PC-3 (cell line): ENCODE results near the gene TSC22D4. TPM values are rescaled to one million over a fixed set of nuclear protein-coding genes. Genes with fewer than 3 reads are reported as not detected.

Experiments
- ATAC-seq: fragments of 200-7000 bp; cut with Tn5 transposase; 2 replicates; pipeline ENCODE4 v1.9.1; 2020; ENCODE audit warnings: mild to moderate bottlenecking, moderate library complexity
- BruUV-seq: library from RNA; stranded (reverse); fragments of 400-500 nt; replicated peaks from 2 replicates; lab custom pipeline; 2021; lab: Mats Ljungman, UMichigan
- CTCF ChIA-PET: fragments of 300-600 bp; sonication (Branson Sonifier 250); formaldehyde crosslinking; loops from one replicate; lab custom pipeline; 2022; ENCODE audit warnings: antibody characterized with exemption; lab: Charles Lee
- POLR2A ChIA-PET: fragments of 300-600 bp; sonication (Branson Sonifier 250); formaldehyde crosslinking; loops from one replicate; lab custom pipeline; 2022; ENCODE audit warnings: antibody characterized with exemption; ENCODE audit not compliant: unreplicated experiment; lab: Charles Lee
- DNase-seq: peaks from one replicate; pipeline ENCODE4 v3.0.0-alpha.2; 2015
- H2AFZ ChIP-seq: fragments of 300-600 bp; sonication (generic); 2 replicates; pipeline ENCODE4 v1.6.0; 2016; ENCODE audit warnings: antibody characterized with exemption, low read length
- H3F3A ChIP-seq: fragments of 300-600 bp; sonication (generic); one replicate; pipeline ENCODE4 v1.6.0; 2017; ENCODE audit warnings: antibody characterized with exemption, low read length, control low read depth, mild to moderate bottlenecking; ENCODE audit not compliant: unreplicated experiment
- H3K27ac ChIP-seq: fragments of 300-600 bp; sonication (generic); 2 replicates; pipeline ENCODE4 v1.5.1; 2016; ENCODE audit warnings: mild to moderate bottlenecking, low read length
- H3K27me3 ChIP-seq: fragments of 300-600 bp; sonication (generic); 2 replicates; pipeline ENCODE4 v1.6.1; 2016; ENCODE audit warnings: low read length, mixed read lengths
- H3K36me3 ChIP-seq: fragments of 300-600 bp; sonication (generic); 2 replicates; pipeline ENCODE4 v1.6.1; 2016; ENCODE audit warnings: low read depth, mixed run types, low read length, mixed read lengths
- H3K4me1 ChIP-seq: fragments of 300-600 bp; sonication (generic); 2 replicates; pipeline ENCODE4 v1.5.1; 2016; ENCODE audit warnings: low read length; ENCODE audit not compliant: insufficient read depth
- H3K4me2 ChIP-seq: fragments of 300-600 bp; sonication (generic); 2 replicates; pipeline ENCODE4 v1.6.0; 2016; ENCODE audit warnings: low read length
- H3K4me3 ChIP-seq: fragments of 300-600 bp; sonication (generic); 2 replicates; pipeline ENCODE4 v1.5.1; 2016; ENCODE audit warnings: mild to moderate bottlenecking, low read length, mixed read lengths
- H3K79me2 ChIP-seq: fragments of 300-600 bp; sonication (generic); 2 replicates; pipeline ENCODE4 v1.6.1; 2017; ENCODE audit warnings: low read length, mixed read lengths
- H3K9ac ChIP-seq: fragments of 300-600 bp; sonication (generic); 2 replicates; pipeline ENCODE4 v1.6.0; 2016; ENCODE audit warnings: mild to moderate bottlenecking, low read length
- H3K9me2 ChIP-seq: fragments of 300-600 bp; sonication (generic); replicated peaks from 2 replicates; pipeline ENCODE4 v1.6.1; 2016; ENCODE audit warnings: mixed run types, low read length, mixed read lengths
- H3K9me3 ChIP-seq: fragments of 300-600 bp; sonication (generic); 2 replicates; pipeline ENCODE4 v1.6.1; 2016; ENCODE audit warnings: low read length, mixed read lengths
- H4K20me1 ChIP-seq: fragments of 300-600 bp; sonication (generic); 2 replicates; pipeline ENCODE4 v1.6.1; 2016; ENCODE audit warnings: low read length, mixed read lengths
- CTCF ChIP-seq: fragments of 300-600 bp; sonication (generic); conservative IDR thresholded peaks from 2 replicates; pipeline ENCODE4 v1.5.1; 2017; ENCODE audit warnings: antibody characterized with exemption, low read depth, mild to moderate bottlenecking, low read length
- EZH2 ChIP-seq: fragments of 300-600 bp; sonication (generic); IDR thresholded peaks from one replicate; pipeline ENCODE4 v1.6.1; 2017; ENCODE audit warnings: antibody characterized with exemption, mild to moderate bottlenecking, low read length; ENCODE audit not compliant: unreplicated experiment
- EZH2phosphoT487 ChIP-seq: fragments of 300-600 bp; sonication (generic); IDR thresholded peaks from 2 replicates; pipeline ENCODE4 v1.6.1; 2018; ENCODE audit warnings: mild to moderate bottlenecking, antibody characterized with exemption, low read length, borderline replicate concordance
- intact Hi-C: fragments of 100-400 bp; cut with micrococcal nuclease; formaldehyde crosslinking; loops from 2 replicates; pipeline ENCODE4 v1.9.0; 2023
- total RNA-seq: library from RNA; depleted of rRNA; stranded (reverse); fragments of >200 nt; gene quantifications from 2 replicates; pipeline ENCODE4 v1.2.3, GENCODE V29; 2014

The TSC22D4 gene
- total RNA-seq, 1 experiment from 2014 or later = 57.1 TPM

GRCh38 chr7:100438172-100438571, 40.8 kb downstream of the TSC22D4 start:
- CTCF ChIA-PET = no interaction called here
- no peaks in the 10 kb centered on the region for H3K9me2 ChIP-seq
- peaks cover 9% of the 10 kb centered on the region for H3F3A ChIP-seq
- peaks cover 15% of the 10 kb centered on the region for H3K36me3 ChIP-seq
- no peak overlapping the region for H3K4me2 ChIP-seq
- no peaks in the 10 kb centered on the region for H3K27me3 ChIP-seq
- no peak overlapping the region for H2AFZ ChIP-seq
- H3K79me2 ChIP-seq = peaks cover 27% of the 10 kb centered on the region
- H3K4me3 ChIP-seq = no peak overlapping the region
- POLR2A ChIA-PET = interaction anchor here (0.7 kb wide), 1 partner anchor 1153 kb away, joined by 9 read pairs; no protein-coding TSS in a partner anchor
- H3K4me1 ChIP-seq = peaks cover 14% of the 10 kb centered on the region
- H3K9ac ChIP-seq = no peak overlapping the region
- no peaks in the 10 kb centered on the region for H4K20me1 ChIP-seq
- intact Hi-C loops = no loop called here
- DNase-seq (no peak), ATAC-seq (no peak)
- H3K9me3 ChIP-seq = no peaks in the 10 kb centered on the region
- H3K27ac ChIP-seq = no peak overlapping the region
- TF ChIP-seq EZH2 (no peak), EZH2phosphoT487 (no peak), CTCF (no peak)
- no TSS peak for BruUV-seq

GRCh38 chr7:100437150-100438100, 41.6 kb downstream of the TSC22D4 start:
- no peak for TF ChIP-seq CTCF
- POLR2A ChIA-PET = interaction anchor here (0.6 to 1.0 kb wide), 2 partner anchors 42 to 175 kb away, joined by 4 to 5 read pairs; partner anchors contain the start of gene MOSPD3
- ATAC-seq (no peak), DNase-seq (no peak)
- no TSS peak for BruUV-seq
- Histone ChIP-seq H3K4me1 (peaks cover 14% of the 10 kb centered on the region), H3F3A (peaks cover 9% of the 10 kb centered on the region), H3K36me3 (peaks cover 19% of the 10 kb centered on the region), H3K9ac (no peak overlapping the region; the same call in 1 of the 2 replicates), H4K20me1 (no peaks in the 10 kb centered on the region), H3K4me3 (peak overlapping the region; percentile 97; the same call in 1 of the 2 replicates), H3K9me2 (no peaks in the 10 kb centered on the region), H3K27ac (no peak overlapping the region), H3K9me3 (no peaks in the 10 kb centered on the region), H3K79me2 (peaks cover 35% of the 10 kb centered on the region), H3K4me2 (peak overlapping the region; percentile 97; the same call in 1 of the 2 replicates), H3K27me3 (no peaks in the 10 kb centered on the region), H2AFZ (no peak overlapping the region)
- intact Hi-C loops = no loop called here
- CTCF ChIA-PET = interaction anchor here (0.5 to 0.7 kb wide), 4 partner anchors 28 to 912 kb away, joined by 3 to 6 read pairs (median 4); no protein-coding TSS in a partner anchor
